H1 (cell line): ENCODE results near the gene CLEC2B. TPM values are rescaled to one million over a fixed set of nuclear protein-coding genes. Genes with fewer than 3 reads are reported as not detected.

Experiments used
- CTCF ChIA-PET: fragments of 300-600 bp; sonication (Branson Sonifier 250); formaldehyde crosslinking; loops from one replicate; lab custom pipeline; 2021; ENCODE audit not compliant: partially characterized antibody; lab: Charles Lee
- POLR2A ChIA-PET: fragments of 300-600 bp; sonication (Branson Sonifier 250); formaldehyde crosslinking; loops from one replicate; lab custom pipeline; 2021; ENCODE audit warnings: inconsistent platforms; ENCODE audit not compliant: partially characterized antibody; lab: Charles Lee
- DNase-seq, 2 experiments: peaks; one replicate each; pipeline versions ENCODE4 v3.0.0 to v3.0.0-alpha.2; 2010 to 2022; ENCODE audit warnings: low spot score in 2 of 2, low read depth in 1 of 2, mixed read lengths in 1 of 2
- FAIRE-seq: peaks from 2 replicates; lab custom pipeline; 2011; peaks lifted over from hg19 to GRCh38; lab: Jason Lieb, UNC
- H2AFZ ChIP-seq: 2 replicates; pipeline ENCODE4 v1.8.1; 2012; ENCODE audit warnings: low read length, inconsistent platforms
- H2AK5ac ChIP-seq: 2 replicates; pipeline ENCODE4 v1.6.1; 2013; ENCODE audit warnings: low read depth, low read length
- H2BK120ac ChIP-seq: replicated peaks from 2 replicates; pipeline ENCODE3; 2013; ENCODE audit warnings: low read depth, low read length, inconsistent platforms
- H2BK12ac ChIP-seq: 2 replicates; pipeline ENCODE4 v1.6.1; 2013; ENCODE audit warnings: low read depth, low read length
- H2BK15ac ChIP-seq: 2 replicates; pipeline ENCODE4 v1.6.1; 2013; ENCODE audit warnings: low read length
- H2BK20ac ChIP-seq: 2 replicates; pipeline ENCODE4 v1.6.1; 2013; ENCODE audit warnings: low read length
- H2BK5ac ChIP-seq: 2 replicates; pipeline ENCODE4 v1.6.1; 2013; ENCODE audit warnings: low read depth, low read length
- H3K14ac ChIP-seq: 2 replicates; pipeline ENCODE4 v1.6.1; 2013; ENCODE audit warnings: inconsistent platforms; ENCODE audit not compliant: insufficient read length
- H3K18ac ChIP-seq: 2 replicates; pipeline ENCODE4 v1.6.1; 2013; ENCODE audit warnings: low read length; ENCODE audit errors: extremely low read depth
- H3K23ac ChIP-seq: 2 replicates; pipeline ENCODE4 v1.6.1; 2013; ENCODE audit warnings: inconsistent platforms; ENCODE audit not compliant: insufficient read length
- H3K23me2 ChIP-seq: 2 replicates; pipeline ENCODE4 v1.6.1; 2013; ENCODE audit warnings: low read depth, low read length
- H3K27ac ChIP-seq: 2 replicates; pipeline ENCODE4 v1.6.1; 2011; ENCODE audit warnings: low read depth, low read length, inconsistent platforms
- H3K27me3 ChIP-seq, 4 experiments: replicated peaks in 1 of 4; 1 replicate in 1 of 4; 2 replicates in 3 of 4; pipeline versions ENCODE4 v1.6.1 to v1.8.1; 2011 to 2013; ENCODE audit warnings: low read length in 3 of 4, mild to moderate bottlenecking in 3 of 4, inconsistent platforms in 2 of 4, mixed read lengths in 2 of 4, moderate library complexity in 1 of 4; ENCODE audit not compliant: control insufficient read depth in 3 of 4, insufficient read depth in 3 of 4; ENCODE audit errors: extremely low read depth in 1 of 4
- H3K36me3 ChIP-seq, 4 experiments: 2 replicates each; pipeline versions ENCODE4 v1.6.1 to v1.8.1; 2011 to 2013; ENCODE audit warnings: mild to moderate bottlenecking in 4 of 4, low read length in 3 of 4, moderate library complexity in 2 of 4, control low read depth in 1 of 4, inconsistent platforms in 1 of 4; ENCODE audit not compliant: insufficient read depth in 4 of 4, control insufficient read depth in 2 of 4
- H3K4ac ChIP-seq: replicated peaks from 2 replicates; pipeline ENCODE3; 2013; ENCODE audit warnings: low read length, low read depth, mixed read lengths, inconsistent platforms; ENCODE audit not compliant: insufficient read length
- H3K4me1 ChIP-seq, 4 experiments: replicated peaks in 1 of 4; 1 replicate in 1 of 4; 2 replicates in 3 of 4; pipeline versions ENCODE4 v1.6.1 to v1.8.1; 2011 to 2013; ENCODE audit warnings: low read length in 3 of 4, inconsistent platforms in 2 of 4, mixed read lengths in 1 of 4; ENCODE audit not compliant: insufficient read depth in 4 of 4, control insufficient read depth in 3 of 4
- H3K4me2 ChIP-seq, 2 experiments: 2 replicates each; pipeline versions ENCODE4 v1.6.1 to v1.8.1; 2011 to 2013; ENCODE audit warnings: low read depth in 2 of 2, low read length in 2 of 2, control low read depth in 1 of 2, inconsistent platforms in 1 of 2, mild to moderate bottlenecking in 1 of 2; ENCODE audit not compliant: insufficient read depth in 1 of 2
- H3K4me3 ChIP-seq, 4 experiments: fragments of 200-600, 300-600 bp in 1 of 4; sonication (generic), shearing (Covaris generic), sonication (Bioruptor Twin) in 1 of 4; 2 replicates each; pipeline versions ENCODE4 v1.5.1 to v1.8.1; 2011 to 2016; ENCODE audit warnings: low read length in 4 of 4, low read depth in 3 of 4, control low read depth in 2 of 4, inconsistent platforms in 2 of 4, mild to moderate bottlenecking in 2 of 4, mixed read lengths in 1 of 4, moderate library complexity in 1 of 4; ENCODE audit not compliant: insufficient read depth in 2 of 4; ENCODE audit errors: extremely low read depth in 1 of 4
- H3K56ac ChIP-seq: replicated peaks from 2 replicates; pipeline ENCODE3; 2013; ENCODE audit warnings: low read depth, mild to moderate bottlenecking, mixed read lengths, low read length, inconsistent platforms; ENCODE audit not compliant: insufficient read length
- H3K79me1 ChIP-seq: 2 replicates; pipeline ENCODE4 v1.6.1; 2013; ENCODE audit warnings: low read depth, low read length, control low read depth
- H3K79me2 ChIP-seq, 2 experiments: 2 replicates each; pipeline versions ENCODE4 v1.6.1 to v1.8.1; 2012 to 2013; ENCODE audit warnings: low read length in 2 of 2, mild to moderate bottlenecking in 2 of 2, inconsistent platforms in 1 of 2; ENCODE audit not compliant: insufficient read depth in 2 of 2, control insufficient read depth in 1 of 2
- H3K9ac ChIP-seq, 4 experiments: replicated peaks in 1 of 4; 1 replicate in 1 of 4; 2 replicates in 3 of 4; pipeline versions ENCODE4 v1.6.1 to v1.8.1; 2011 to 2013; ENCODE audit warnings: low read depth in 3 of 4, low read length in 3 of 4, control low read depth in 2 of 4, mild to moderate bottlenecking in 2 of 4, moderate library complexity in 2 of 4, inconsistent platforms in 1 of 4; ENCODE audit errors: extremely low read depth in 1 of 4
- H3K9me3 ChIP-seq, 2 experiments: 2 replicates each; pipeline versions ENCODE4 v1.6.1 to v1.8.1; 2012 to 2013; ENCODE audit warnings: mild to moderate bottlenecking in 2 of 2, moderate library complexity in 2 of 2, control low read depth in 1 of 2, inconsistent platforms in 1 of 2, low read depth in 1 of 2, low read length in 1 of 2, mixed read lengths in 1 of 2; ENCODE audit not compliant: insufficient read depth in 2 of 2
- H4K20me1 ChIP-seq, 2 experiments: replicated peaks in 1 of 2; 2 replicates each; pipeline versions ENCODE3 to v1.8.1; 2011 to 2013; ENCODE audit warnings: inconsistent platforms in 2 of 2, low read length in 2 of 2, mild to moderate bottlenecking in 1 of 2; ENCODE audit not compliant: insufficient read depth in 2 of 2, control insufficient read depth in 1 of 2
- H4K5ac ChIP-seq: 2 replicates; pipeline ENCODE4 v1.6.1; 2013; ENCODE audit warnings: low read length, low read depth, mixed read lengths, inconsistent platforms; ENCODE audit not compliant: insufficient read length
- H4K8ac ChIP-seq: 2 replicates; pipeline ENCODE4 v1.8.0; 2013; ENCODE audit warnings: mild to moderate bottlenecking, moderate library complexity, low read length, inconsistent platforms; ENCODE audit not compliant: insufficient read depth; ENCODE audit errors: extremely low read depth
- H4K91ac ChIP-seq: replicated peaks from 2 replicates; pipeline ENCODE3; 2013; ENCODE audit warnings: low read length, mixed read lengths, inconsistent platforms; ENCODE audit not compliant: insufficient read length
- ASH2L ChIP-seq: fragments of 200-600, 300-600 bp; sonication (generic); IDR thresholded peaks from one replicate; pipeline ENCODE4 v1.7.1; 2017; ENCODE audit warnings: low read length
- FOSL1 ChIP-seq: IDR thresholded peaks from 2 replicates; pipeline ENCODE4 v1.6.1; 2011; ENCODE audit warnings: mild to moderate bottlenecking, low read depth, low read length, moderate library complexity; ENCODE audit not compliant: insufficient read depth
- POLR2A ChIP-seq, 2 experiments: IDR thresholded peaks; 1 replicate in 1 of 2; 2 replicates in 1 of 2; pipeline ENCODE4 v1.6.1; 2011; ENCODE audit warnings: low read depth in 2 of 2, low read length in 2 of 2, mild to moderate bottlenecking in 2 of 2; ENCODE audit errors: control extremely low read depth in 1 of 2
- POLR2AphosphoS5 ChIP-seq: IDR thresholded peaks from 2 replicates; pipeline ENCODE4 v1.6.1; 2011; ENCODE audit warnings: low read depth, low read length
- RBBP5 ChIP-seq: IDR thresholded peaks from 2 replicates; pipeline ENCODE4 v1.7.1; 2012; ENCODE audit warnings: low read depth, mild to moderate bottlenecking, inconsistent platforms, low read length, moderate library complexity, borderline replicate concordance
- RXRA ChIP-seq: IDR thresholded peaks from 2 replicates; pipeline ENCODE4 v1.6.1; 2011; ENCODE audit warnings: low read depth, mild to moderate bottlenecking, low read length, moderate library complexity; ENCODE audit not compliant: insufficient read depth
- SAP30 ChIP-seq: fragments of 300-600 bp; sonication (generic); IDR thresholded peaks from 2 replicates; pipeline ENCODE4 v1.7.1; 2012; ENCODE audit warnings: low read length, moderate library complexity, mild to moderate bottlenecking, inconsistent platforms; ENCODE audit not compliant: insufficient read depth, insufficient replicate concordance
- SIX5 ChIP-seq: IDR thresholded peaks from 2 replicates; pipeline ENCODE4 v1.6.1; 2011; ENCODE audit warnings: mild to moderate bottlenecking, low read depth, low read length
- SRF ChIP-seq: IDR thresholded peaks from 2 replicates; pipeline ENCODE4 v1.6.1; 2011; ENCODE audit warnings: mild to moderate bottlenecking, low read depth, low read length, moderate library complexity
- SUZ12 ChIP-seq: fragments of 200-600 bp; sonication (generic); IDR thresholded peaks from 2 replicates; pipeline ENCODE4 v1.6.1; 2012; ENCODE audit warnings: mild to moderate bottlenecking, inconsistent platforms, low read length, moderate library complexity, mixed read lengths
- TCF12 ChIP-seq: IDR thresholded peaks from 2 replicates; pipeline ENCODE4 v1.6.1; 2011; ENCODE audit warnings: low read depth, mild to moderate bottlenecking, low read length
- TEAD4 ChIP-seq: IDR thresholded peaks from 2 replicates; pipeline ENCODE4 v1.6.1; 2012; ENCODE audit warnings: low read depth, low read length, inconsistent platforms, mixed read lengths
- WGBS, 2 experiments: shearing (Covaris generic) in 1 of 2; methylation state at CpG; one replicate each; pipeline versions ENCODE4 v1.1.6 to v1.1.7; 2013 to 2015; ENCODE audit warnings: low lambda C conversion rate in 2 of 2, mixed read lengths in 2 of 2, inconsistent platforms in 1 of 2, low coverage in 1 of 2, missing lambda C conversion rate in 1 of 2; ENCODE audit not compliant: insufficient replicate concordance in 2 of 2, insufficient coverage in 1 of 2, insufficient read length in 1 of 2; ENCODE audit errors: extremely low coverage in 1 of 2, missing lambda C conversion rate in 1 of 2; 5-methylcytosine and 5-hydroxymethylcytosine counted together
- polyA plus RNA-seq, 7 experiments: library from polyadenylated mRNA; depleted of rRNA in 3 of 7; stranded (reverse) in 5 of 7; unstranded in 2 of 7; fragments of >200 nt in 5 of 7; fragments of 200-250 nt in 2 of 7; gene quantifications; 1 replicate in 5 of 7; 2 replicates in 1 of 7; 4 replicates in 1 of 7; pipeline versions ENCODE4 v1.2.1 to v1.2.3, GENCODE V29; 2011 to 2013; ENCODE audit warnings: missing spikeins in 2 of 7, mixed read lengths in 2 of 7
- total RNA-seq: library from RNA; stranded (reverse); fragmentation: NEBNext Ultra II Directional; extraction: Animal tissue kit (Norgen Biotek cat#: 25700); gene quantifications from 2 replicates; pipeline ENCODE4 v1.2.1, GENCODE V29; 2021

CLEC2B gene
- total and polyA plus RNA-seq, 2 of the 8 experiments (the other 6 are each of a cell fraction or from before 2014, with no cell fraction given), result not detected

DNA sequence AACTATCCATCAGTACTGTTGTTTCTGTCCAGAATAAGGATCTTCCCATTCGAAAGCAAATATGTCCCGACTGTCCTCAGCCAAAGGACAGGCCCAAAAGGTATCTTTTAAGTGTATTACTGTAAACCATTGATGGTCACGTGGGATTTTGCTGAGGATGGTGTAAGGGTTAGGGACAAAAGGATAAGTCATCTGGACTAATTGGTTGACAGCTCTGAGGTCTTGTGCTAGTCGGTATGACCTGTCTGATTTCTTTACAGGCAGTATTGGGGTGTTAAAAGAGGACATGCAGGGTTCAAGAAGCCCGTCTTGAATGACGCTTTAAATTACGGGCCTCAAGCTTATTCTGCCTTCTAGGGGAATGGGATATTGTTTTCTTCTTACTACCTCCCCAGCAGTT lies 38.6 kb upstream of the CLEC2B start:
- H3K4me2 ChIP-seq, result peak overlapping the region; percentile 54 to 62; a peak in 3 of 4 replicates
- no peak for FAIRE-seq
- no peak overlapping the region for H3K56ac ChIP-seq
- 0 out of 2 replicates have a peak overlapping the region, but pooled peaks have one; percentile 17 for H2BK12ac ChIP-seq
- no peaks in the 10 kb centered on the region for H3K79me1 ChIP-seq
- H2BK120ac ChIP-seq, result no peak overlapping the region
- peaks cover 0 to 4% of the 10 kb centered on the region in 2 experiments for H4K20me1 ChIP-seq
- no peaks in the 10 kb centered on the region for H3K27me3 ChIP-seq
- H3K36me3 ChIP-seq, result peaks cover 3 to 50% (median 14%) of the 10 kb centered on the region in 4 experiments; a peak in 6 of 8 replicates
- no peak overlapping the region for H4K8ac ChIP-seq
- no peak overlapping the region for H3K4ac ChIP-seq
- H3K79me2 ChIP-seq, result peaks cover 0 to 80% of the 10 kb centered on the region in 2 experiments; a peak in 2 of 4 replicates
- peak overlapping the region in 2 of 4 experiments; percentile 71 to 72; a peak in 3 of 8 replicates for H3K4me3 ChIP-seq
- H4K5ac ChIP-seq, result no peak overlapping the region
- H3K9ac ChIP-seq, result no peak overlapping the region; a peak in 1 of 7 replicates
- no peak overlapping the region for H2AK5ac ChIP-seq
- H3K14ac ChIP-seq, result no peak overlapping the region
- no peaks in the 10 kb centered on the region; a peak in 1 of 4 replicates for H3K9me3 ChIP-seq
- H2BK15ac ChIP-seq, result no peak overlapping the region
- H3K23me2 ChIP-seq, result no peaks in the 10 kb centered on the region; the same call in 1 of the 2 replicates
- H4K91ac ChIP-seq, result no peak overlapping the region
- no peak overlapping the region for H3K23ac ChIP-seq
- no peak overlapping the region for H3K18ac ChIP-seq
- H3K4me1 ChIP-seq, result peaks cover 0 to 9% (median 5%) of the 10 kb centered on the region in 4 experiments; a peak in 3 of 7 replicates
- H3K27ac ChIP-seq, result no peak overlapping the region
- H2AFZ ChIP-seq, result no peak overlapping the region
- POLR2A ChIA-PET, result interaction anchor here (1.4 to 7.8 kb wide), 3 partner anchors 10 to 20 kb away, joined by 4 to 121 read pairs (median 7); no protein-coding TSS in a partner anchor
- no peak for DNase-seq
- CTCF ChIA-PET, result interaction anchor here (0.9 to 5.5 kb wide), 5 partner anchors 12 to 158 kb away, joined by 3 to 26 read pairs (median 3); no protein-coding TSS in a partner anchor
- no peak overlapping the region for H2BK20ac ChIP-seq
- 90% methylated on average over 7 of the region's 7 CpGs; no CpG with 5 or more reads in 1 of the 2 experiments for WGBS, 2 experiments
- TF ChIP-seq SIX5 (no peak), SUZ12 (no peak), SRF (no peak), FOSL1 (0 out of 2 replicates have a peak, but pooled peaks have one; percentile 4), RXRA (no peak), POLR2AphosphoS5 (peak; percentile 79; the same call in 1 of the 2 replicates), POLR2A (IDR thresholded peaks at IDR 0.05; ENCODE audit: control extremely low read depth in 1 of 2, low read depth in 2 of 2, low read length in 2 of 2) (peak in 1 of 2 experiments; percentile 78; a peak in 2 of 3 replicates), RBBP5 (no peak), SAP30 (no peak), TEAD4 (no peak), TCF12 (no peak), ASH2L (no peak)
- H2BK5ac ChIP-seq, result no peak overlapping the region
